ENCODE measurements around the gene DUSP10. TPM values are rescaled to one million over a fixed set of nuclear protein-coding genes. Genes with fewer than 3 reads are reported as not detected.
A peak's percentile ranks its signal among the peaks of the same experiment; 100 is the strongest.

Gene DUSP10
- total RNA-seq, 1 experiment from 2014 or later = 43.7 TPM

DNA sequence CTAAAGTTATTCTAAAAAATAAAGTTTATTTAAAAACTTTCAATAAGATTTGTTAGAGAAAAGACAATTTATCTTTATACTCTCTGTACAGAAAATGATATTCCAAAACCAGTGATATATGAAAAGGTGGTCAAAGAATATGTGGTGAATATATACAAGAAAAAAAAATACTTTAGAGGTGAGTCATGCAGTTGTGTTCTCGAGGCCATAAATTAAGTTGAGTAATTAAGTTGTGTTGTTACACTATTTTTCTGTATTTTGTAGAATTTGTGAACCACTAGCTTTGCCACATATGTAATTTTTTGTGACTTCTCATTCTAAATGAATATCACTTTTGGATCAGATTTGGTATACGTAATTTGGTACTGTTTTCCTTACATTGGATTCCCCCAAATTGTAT lies 23.6 kb upstream of the DUSP10 start:
- DNase-seq (ENCODE audit: low spot score) = peak; percentile 46

- DNase-seq (ENCODE audit: low spot score) = no peak
Measured at GRCh38 chr1:221762121-221762520, 20.2 kb upstream of the DUSP10 start.

DNA sequence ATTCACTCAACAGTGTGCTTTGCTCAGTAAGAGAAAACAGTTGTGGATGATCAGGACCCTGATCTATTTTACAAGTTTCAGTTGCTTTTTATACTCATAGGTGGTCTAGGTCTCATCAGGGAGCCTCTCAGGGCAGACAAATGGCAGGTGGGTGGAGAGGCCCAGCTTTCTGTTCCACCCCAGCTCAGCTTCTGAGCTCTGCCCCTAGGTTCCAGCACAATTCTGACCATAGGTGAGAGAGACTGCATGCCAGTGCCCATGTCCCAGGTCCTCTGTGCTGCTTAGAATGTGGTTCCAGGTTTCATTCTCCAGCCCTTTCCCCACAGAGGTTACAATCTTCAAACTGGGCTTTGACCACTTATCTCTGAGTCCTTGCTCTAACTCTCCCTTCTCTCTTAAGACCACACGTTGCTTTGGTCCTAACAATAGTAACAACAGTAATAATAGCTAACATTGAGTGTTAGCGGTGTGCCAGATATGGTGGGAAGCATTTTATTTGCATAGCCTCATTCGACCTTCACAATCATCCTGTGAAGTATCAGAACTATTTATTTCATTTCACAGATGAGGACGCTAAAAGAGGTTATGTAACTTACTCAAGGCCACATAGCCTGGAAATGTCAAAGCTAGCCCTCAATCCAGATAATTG lies 19.6 kb upstream of the DUSP10 start:
- DNase-seq (ENCODE audit: low spot score) = no peak

DNA sequence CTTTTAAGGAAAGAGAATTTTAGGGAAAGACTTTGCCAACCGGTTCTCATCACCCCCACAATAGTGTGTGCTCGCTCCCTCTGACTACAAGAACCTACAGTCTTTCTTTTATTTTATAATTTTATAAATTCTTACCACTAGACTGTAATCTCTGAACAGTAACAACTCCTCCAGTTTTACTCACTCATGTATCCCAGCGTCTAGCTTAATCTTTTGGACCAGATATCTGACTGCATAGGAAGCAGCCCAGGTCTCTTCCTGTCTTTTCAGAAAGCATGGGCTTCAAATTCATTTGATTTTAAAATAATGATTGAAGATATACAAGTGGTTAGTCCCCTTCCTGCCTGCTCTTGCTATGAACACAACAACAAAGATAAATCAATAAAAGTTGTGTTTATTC lies 19.0 kb upstream of the DUSP10 start:
- DNase-seq (ENCODE audit: low spot score) = no peak

GRCh38 chr1:221759436-221759835 lies 17.5 kb upstream of the DUSP10 start:
- peak; percentile 76 for DNase-seq (ENCODE audit: low spot score)

- no peak for DNase-seq (ENCODE audit: low spot score)
Measured at GRCh38 chr1:221758455-221758854, 16.6 kb upstream of the DUSP10 start.

GRCh38 chr1:221756830-221757551 lies 15.1 kb upstream of the DUSP10 start:
- no peak for DNase-seq (ENCODE audit: low spot score)

DNA sequence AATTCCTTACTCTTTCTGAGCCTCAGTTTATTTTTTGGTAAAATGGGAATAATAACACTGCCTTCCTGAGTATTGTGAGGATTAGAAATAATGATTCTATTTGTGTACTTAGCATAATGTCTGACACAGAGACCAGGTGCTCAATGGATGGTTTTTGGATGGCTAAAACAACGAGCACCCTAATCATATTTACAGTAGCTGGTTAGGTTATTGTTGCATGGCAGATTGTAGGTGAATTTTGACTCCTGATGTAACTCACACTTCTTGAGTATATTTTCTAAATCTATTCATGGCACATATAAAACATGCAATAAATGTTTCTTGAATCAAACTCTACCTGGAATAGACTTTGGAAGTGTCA lies 11.9 kb upstream of the DUSP10 start:
- no peak for DNase-seq (ENCODE audit: low spot score)

DNA sequence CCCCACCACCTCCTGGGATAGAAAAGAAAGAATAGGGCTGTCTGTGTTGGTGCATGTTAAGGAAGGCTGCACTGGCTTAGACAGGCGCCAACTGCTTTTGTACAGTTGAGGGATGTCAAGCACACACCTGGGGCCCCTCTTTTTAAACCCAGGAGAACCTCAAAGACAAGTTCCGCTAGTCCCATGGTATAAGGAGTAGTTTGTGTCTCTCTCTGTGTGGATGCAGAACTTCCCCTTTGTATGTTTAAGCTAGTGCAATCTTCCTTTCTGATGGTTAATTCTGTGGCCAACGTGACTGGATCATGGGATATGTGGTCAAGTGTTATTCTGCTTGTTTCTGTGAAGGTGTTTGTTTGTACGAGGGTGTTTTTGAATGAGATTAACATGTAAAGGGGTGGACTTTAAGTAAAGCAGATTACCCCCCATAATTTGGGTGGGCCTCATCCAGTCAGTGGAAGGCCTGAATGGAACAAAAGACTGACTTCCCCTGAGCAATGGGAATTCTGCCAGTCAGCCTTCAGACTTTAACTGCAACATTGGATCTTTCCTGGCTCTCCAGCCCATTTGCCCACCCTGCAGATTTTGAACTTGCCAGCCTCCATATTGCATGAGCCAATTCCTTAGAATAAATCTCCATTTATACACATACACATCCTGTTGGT lies 9.5 kb upstream of the DUSP10 start:
- no peak for DNase-seq (ENCODE audit: low spot score)

DNA sequence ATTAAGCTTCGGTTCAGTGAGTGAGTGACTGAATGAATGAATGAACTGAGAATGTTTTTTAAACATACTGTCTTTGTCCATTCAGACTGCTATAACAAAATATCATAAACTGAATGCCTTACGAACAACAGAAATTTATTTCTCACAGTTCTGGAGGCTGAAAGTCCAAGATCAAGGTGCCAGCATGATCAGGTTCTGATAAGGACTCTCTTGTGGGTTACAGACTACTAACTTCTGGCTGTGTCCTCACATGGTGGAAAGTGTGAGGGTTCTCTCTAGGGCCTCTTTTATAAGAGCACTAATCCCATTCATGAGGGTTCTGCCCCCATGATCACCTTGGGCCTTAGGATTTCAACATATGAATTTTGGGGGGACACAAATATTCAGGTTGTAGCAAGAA lies 7.1 kb upstream of the DUSP10 start:
- DNase-seq (ENCODE audit: low spot score) = no peak

- DNase-seq (ENCODE audit: low spot score) = no peak
Measured at GRCh38 chr1:221747839-221748238, 6.0 kb upstream of the DUSP10 start.

DNA sequence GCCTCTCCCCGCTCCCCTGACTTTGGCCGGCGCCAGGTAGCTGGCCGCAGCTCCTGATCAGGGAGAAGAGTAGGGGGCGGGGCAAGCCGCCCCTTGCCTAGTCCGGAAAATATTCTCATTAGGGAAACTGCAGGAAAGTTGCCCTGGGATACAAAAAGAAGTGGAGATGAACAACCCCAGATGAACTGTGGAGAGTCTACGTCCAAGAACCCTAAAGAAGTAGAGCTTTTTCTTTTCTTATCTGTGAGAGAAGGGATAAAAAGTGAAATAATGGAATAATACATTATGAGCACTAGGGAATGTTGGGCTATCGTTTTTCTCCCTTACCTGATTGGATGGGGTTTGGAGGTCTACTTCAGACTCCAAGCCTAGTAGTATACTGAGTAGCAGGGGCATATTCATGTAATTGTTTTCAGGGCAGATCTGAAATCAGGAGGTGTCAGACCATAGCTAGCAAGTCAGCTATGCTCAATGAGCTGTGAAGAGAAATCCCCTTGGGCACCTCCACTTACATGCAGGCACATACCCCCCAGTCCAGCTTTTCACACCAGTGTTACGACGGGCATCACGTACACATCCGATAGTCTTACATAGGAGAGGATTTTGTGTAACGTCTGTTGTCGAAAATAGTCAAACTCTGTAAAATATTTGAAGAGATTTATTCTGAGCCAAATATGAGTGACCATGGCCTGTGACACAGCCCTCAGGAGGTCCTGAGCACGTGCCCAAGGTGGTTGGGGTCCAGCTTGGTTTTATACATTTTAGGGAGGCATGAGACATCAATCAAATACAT lies 1.7 kb upstream of the DUSP10 start:
- no peak for DNase-seq (ENCODE audit: low spot score)

GRCh38 chr1:221742555-221743415 lies 896 bp upstream of the DUSP10 start:
- DNase-seq (ENCODE audit: low spot score) = peak; percentile 65

DNA sequence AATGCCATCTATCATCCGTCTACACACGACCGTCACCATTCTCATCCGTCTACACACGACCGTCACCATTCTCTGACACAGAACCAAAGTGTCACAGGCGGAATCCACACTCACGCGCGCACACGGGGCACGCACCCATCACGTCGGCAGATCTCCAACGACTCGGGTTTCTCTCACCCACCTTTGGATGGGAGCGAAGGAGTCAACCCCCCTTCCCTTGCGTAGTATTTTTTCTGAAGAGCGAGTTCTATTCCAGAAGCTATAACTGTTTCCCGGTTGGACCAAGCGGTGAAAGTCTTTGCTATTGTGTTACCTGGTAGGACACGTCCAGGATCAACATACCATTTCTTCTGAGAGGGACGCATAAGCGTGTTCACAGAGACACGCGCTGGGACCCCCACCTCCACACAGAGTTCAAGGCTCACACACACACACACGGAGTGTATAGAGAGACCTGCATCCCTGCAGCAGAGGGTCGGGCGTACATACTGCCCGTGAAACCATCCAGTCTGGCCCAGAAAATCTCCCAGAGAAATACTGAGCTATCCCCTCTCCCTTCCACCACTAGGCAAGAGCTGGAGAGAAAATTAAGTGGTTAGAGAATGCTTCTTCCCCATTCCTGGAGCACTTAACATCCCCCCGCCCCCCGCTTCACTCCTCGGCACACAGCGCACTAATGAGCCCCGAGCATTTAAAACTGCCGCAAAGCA lies 741 bp downstream of the DUSP10 start:
- DNase-seq (ENCODE audit: low spot score) = peak; percentile 32

GRCh38 chr1:221740369-221740992 lies 1.4 kb downstream of the DUSP10 start:
- no peak for DNase-seq (ENCODE audit: low spot score)

DNA sequence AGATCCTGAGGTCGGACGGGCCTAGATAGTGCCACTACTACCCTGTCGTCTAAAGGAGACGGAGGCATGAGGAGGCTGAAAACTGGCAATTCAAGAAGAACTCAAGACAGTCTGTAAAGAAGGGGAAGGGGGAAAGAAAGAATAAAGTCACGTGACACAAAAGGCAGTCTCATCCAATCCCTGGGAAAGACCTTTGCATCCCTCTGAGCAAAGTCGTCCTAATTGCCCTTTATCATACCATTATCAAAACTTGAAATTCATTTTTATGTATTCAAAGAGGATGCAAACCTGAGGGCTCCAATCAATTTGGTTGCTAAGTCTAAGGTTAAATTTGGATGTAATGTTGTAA lies 2.2 kb downstream of the DUSP10 start:
- DNase-seq (ENCODE audit: low spot score) = no peak

DNA sequence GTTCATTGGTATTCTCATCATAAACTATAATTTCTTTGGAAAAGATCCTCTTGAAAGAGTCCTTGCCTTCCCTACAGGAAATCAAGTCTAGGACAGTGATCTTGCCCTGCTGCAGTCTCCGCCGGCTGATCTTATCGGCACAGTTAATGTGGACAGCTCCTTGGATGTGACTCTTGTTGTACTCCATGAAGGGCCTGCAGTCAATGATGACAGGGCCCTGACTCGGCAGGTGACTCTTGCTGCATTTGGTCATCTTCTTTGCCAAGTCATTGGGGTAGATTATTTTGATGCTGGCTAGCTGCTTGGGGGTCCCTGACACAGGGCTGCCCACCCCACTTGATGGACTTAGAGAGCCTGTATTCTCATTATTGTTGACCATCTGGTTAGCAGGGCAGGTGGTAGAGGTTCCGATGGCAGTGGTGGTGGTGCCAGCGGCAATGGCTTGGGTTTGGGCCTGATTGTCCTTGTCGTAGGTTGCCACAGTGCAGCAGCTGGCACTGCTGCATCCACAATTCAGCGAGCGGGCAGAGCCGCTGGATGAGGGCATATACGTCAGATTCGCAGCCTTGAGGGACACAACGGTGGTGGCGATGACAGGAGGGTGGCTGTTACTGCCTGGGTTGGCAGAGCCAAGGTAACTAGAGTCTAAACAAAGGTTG lies 2.7 kb downstream of the DUSP10 start:
- no peak for DNase-seq (ENCODE audit: low spot score)

DNA sequence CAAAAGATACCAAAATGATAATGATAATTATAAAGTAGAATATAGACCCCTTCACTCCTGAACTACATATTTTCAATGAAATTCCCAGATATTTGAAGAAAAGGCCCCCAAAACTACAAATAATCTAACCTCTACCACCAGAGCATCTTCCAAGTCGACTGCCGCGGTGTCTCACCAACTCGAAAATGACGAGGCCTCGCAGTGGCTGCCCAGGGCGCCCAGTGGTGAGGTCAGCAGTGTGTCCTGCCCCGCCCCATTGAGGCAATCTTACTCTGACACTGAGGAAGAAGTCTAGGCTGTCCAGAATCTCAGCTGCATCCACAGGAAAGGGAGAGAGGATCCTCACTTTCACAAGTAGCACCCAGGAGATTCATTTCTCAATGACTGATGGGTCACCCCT lies 5.2 kb downstream of the DUSP10 start:
- no peak for DNase-seq (ENCODE audit: low spot score)

- DNase-seq (ENCODE audit: low spot score) = no peak
Measured at GRCh38 chr1:221735999-221736398, 5.9 kb downstream of the DUSP10 start.

DNA sequence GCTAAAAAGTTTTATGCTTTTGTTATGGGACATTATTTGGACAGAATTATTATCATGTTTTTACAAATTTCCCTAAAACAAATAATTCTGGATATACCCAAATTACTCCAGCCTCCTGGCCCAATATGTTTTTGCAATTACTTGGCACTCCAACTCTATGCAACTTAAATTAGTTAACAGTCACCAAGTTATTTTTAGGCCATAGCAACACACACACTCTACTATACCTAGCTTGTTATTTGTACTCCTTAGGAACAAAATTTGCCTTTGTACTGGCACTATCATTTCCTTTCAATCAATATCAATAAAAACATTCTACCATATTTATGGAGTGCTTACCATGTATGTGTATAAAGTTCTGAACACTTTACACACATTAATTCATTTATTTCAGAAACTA lies 7.7 kb downstream of the DUSP10 start:
- DNase-seq (ENCODE audit: low spot score) = no peak

All from A172 (cell line).